Natural killer cell (primary cell): ENCODE results near the gene VEZT. TPM values are rescaled to one million over a fixed set of nuclear protein-coding genes. Genes with fewer than 3 reads are reported as not detected.

ENCODE experiments used
- ATAC-seq, 3 donors: fragments of 150-1000 bp in 2 of 3; fragments of 200-7000 bp in 1 of 3; cut with Tn5 transposase; 1 replicate in 1 of 3; 2 replicates in 2 of 3; pipeline ENCODE4 v1.10.0; 2021; ENCODE audit warnings: mild to moderate bottlenecking in 2 of 3, moderate library complexity in 2 of 3
- DNase-seq, 2 donors: peaks; one replicate each; pipeline versions ENCODE4 v3.0.0 to v3.0.0-alpha.2; 2013 to 2021; ENCODE audit warnings: mixed read lengths in 1 of 2
- H3K27ac ChIP-seq: one replicate; pipeline ENCODE4 v1.5.1; 2013; ENCODE audit warnings: mild to moderate bottlenecking, low read length
- H3K27me3 ChIP-seq: one replicate; pipeline ENCODE4 v1.6.1; 2013; ENCODE audit warnings: low read length; ENCODE audit not compliant: control insufficient read depth, insufficient read depth
- H3K36me3 ChIP-seq: one replicate; pipeline ENCODE4 v1.6.1; 2013; ENCODE audit warnings: low read length; ENCODE audit not compliant: control insufficient read depth, insufficient read depth
- H3K4me1 ChIP-seq: one replicate; pipeline ENCODE4 v1.6.1; 2013; ENCODE audit warnings: low read length; ENCODE audit not compliant: control insufficient read depth, insufficient read depth
- H3K4me3 ChIP-seq: one replicate; pipeline ENCODE4 v1.5.1; 2013; ENCODE audit warnings: low read length
- H3K9me3 ChIP-seq: one replicate; pipeline ENCODE4 v1.6.1; 2013; ENCODE audit warnings: low read length; ENCODE audit not compliant: control insufficient read depth, insufficient read depth
- H3K27ac Mint-ChIP-seq, 2 donors: one replicate each; pipeline ENCODE4 v1.8.0; 2022; ENCODE audit warnings: mild to moderate bottlenecking in 2 of 2, mixed read lengths in 2 of 2, moderate library complexity in 1 of 2
- H3K27me3 Mint-ChIP-seq, 2 donors: one replicate each; pipeline ENCODE4 v1.8.0; 2022; ENCODE audit warnings: low read depth in 2 of 2, mixed read lengths in 2 of 2
- H3K36me3 Mint-ChIP-seq: one replicate; pipeline ENCODE4 v1.8.0; 2022; ENCODE audit warnings: mixed read lengths
- H3K4me1 Mint-ChIP-seq, 2 donors: one replicate each; pipeline ENCODE4 v1.8.0; 2022; ENCODE audit warnings: mixed read lengths in 2 of 2
- H3K4me3 Mint-ChIP-seq: one replicate; pipeline ENCODE4 v1.8.0; 2022; ENCODE audit warnings: mild to moderate bottlenecking, moderate library complexity, mixed read lengths
- H3K9me3 Mint-ChIP-seq, 2 donors: one replicate each; pipeline ENCODE4 v1.8.0; 2022; ENCODE audit warnings: mixed read lengths in 2 of 2
- whole genome bisulfite sequencing: methylation state at CpG from one replicate; pipeline ENCODE4 v1.1.7; 2013; ENCODE audit warnings: missing lambda C conversion rate; ENCODE audit not compliant: insufficient coverage; 5-methylcytosine and 5-hydroxymethylcytosine counted together
- intact Hi-C: fragments of 100-400 bp; cut with micrococcal nuclease; formaldehyde crosslinking; loops from one replicate; pipeline ENCODE4 v1.14.2; 2022
- total RNA-seq, 4 donors: library from RNA; stranded (reverse); fragments of 120-200 nt in 1 of 4; gene quantifications; one replicate each; pipeline versions ENCODE4 v1.2.3 to v1.2.4, GENCODE V29; 2013 to 2022
- TF ChIP-seq, protein P1 (sequence below): fragments of 200-600 bp; IDR thresholded peaks from one replicate; pipeline ENCODE4 v1.8.0; 2022; ENCODE audit warnings: antibody characterized with exemption

VEZT gene
- total RNA-seq, 3 donors from 2014 or later (not counting 1 experiment from before 2014, with no cell fraction given): 32.7 to 37.0 (median 35.1) TPM

DNA sequence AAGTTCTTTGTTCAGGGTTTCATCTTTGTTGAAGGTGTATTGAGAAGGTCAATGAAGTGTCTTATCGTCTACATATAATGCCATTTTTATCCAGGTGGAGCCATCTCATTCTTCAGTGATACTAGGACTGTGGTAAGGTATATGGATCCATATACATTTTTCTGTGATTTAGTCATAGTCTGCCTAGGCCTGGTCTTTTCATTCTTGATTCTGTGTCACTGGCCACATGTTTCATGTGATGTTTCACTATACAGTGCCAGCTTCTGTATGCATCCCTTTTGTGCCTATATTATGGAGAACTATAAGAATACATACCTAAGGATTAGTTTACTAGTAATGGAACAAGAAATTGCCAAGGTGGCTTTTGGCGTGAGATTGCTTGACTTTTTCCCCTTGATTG, 40.5 kb downstream of the VEZT start:
- no peaks in the 10 kb centered on the region for H3K9me3 Mint-ChIP-seq
- H3K27ac Mint-ChIP-seq: no peak overlapping the region
- Histone ChIP-seq H3K9me3 (no peaks in the 10 kb centered on the region), H3K27me3 (no peaks in the 10 kb centered on the region), H3K4me1 (no peaks in the 10 kb centered on the region), H3K36me3 (peaks cover 45% of the 10 kb centered on the region), H3K4me3 (no peak overlapping the region), H3K27ac (no peak overlapping the region)
- intact Hi-C loops: no loop called here
- H3K4me3 Mint-ChIP-seq: no peak overlapping the region
- DNase-seq (no peak), ATAC-seq (no peak)
- no peaks in the 10 kb centered on the region for H3K27me3 Mint-ChIP-seq
- 100% methylated on average over 1 of the region's 2 CpGs for WGBS
- TF ChIP-seq, protein P1, sequence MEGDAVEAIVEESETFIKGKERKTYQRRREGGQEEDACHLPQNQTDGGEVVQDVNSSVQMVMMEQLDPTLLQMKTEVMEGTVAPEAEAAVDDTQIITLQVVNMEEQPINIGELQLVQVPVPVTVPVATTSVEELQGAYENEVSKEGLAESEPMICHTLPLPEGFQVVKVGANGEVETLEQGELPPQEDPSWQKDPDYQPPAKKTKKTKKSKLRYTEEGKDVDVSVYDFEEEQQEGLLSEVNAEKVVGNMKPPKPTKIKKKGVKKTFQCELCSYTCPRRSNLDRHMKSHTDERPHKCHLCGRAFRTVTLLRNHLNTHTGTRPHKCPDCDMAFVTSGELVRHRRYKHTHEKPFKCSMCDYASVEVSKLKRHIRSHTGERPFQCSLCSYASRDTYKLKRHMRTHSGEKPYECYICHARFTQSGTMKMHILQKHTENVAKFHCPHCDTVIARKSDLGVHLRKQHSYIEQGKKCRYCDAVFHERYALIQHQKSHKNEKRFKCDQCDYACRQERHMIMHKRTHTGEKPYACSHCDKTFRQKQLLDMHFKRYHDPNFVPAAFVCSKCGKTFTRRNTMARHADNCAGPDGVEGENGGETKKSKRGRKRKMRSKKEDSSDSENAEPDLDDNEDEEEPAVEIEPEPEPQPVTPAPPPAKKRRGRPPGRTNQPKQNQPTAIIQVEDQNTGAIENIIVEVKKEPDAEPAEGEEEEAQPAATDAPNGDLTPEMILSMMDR: no peak
- peaks cover 27% of the 10 kb centered on the region for H3K36me3 Mint-ChIP-seq
- peaks cover 0 to 4% of the 10 kb centered on the region in 2 donors for H3K4me1 Mint-ChIP-seq

DNA sequence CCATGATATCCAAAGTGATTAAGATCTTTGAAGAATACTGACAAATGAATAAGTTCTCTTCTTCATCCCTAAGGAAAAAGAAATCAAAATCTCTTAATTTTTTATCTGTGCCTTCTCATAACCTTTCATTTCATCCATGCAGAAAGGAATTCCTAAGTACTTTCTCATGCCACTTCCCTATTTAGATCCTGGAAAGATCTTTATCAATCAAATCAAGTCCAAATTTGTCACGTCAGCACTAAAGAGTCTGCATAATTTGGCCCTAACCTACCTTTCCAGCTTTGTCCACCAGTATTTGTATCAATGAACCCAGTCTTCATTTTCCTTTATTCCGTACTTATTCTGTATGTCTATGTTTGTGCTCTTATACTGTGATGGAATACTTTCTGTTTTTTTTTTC, 41.2 kb downstream of the VEZT start:
- intact Hi-C loops: no loop called here
- WGBS: 92% methylated on average over 1 of the region's 2 CpGs
- H3K27me3 ChIP-seq: no peaks in the 10 kb centered on the region
- TF ChIP-seq, protein P1: no peak
- peaks cover 46% of the 10 kb centered on the region for H3K36me3 ChIP-seq
- Mint-ChIP-seq H3K4me1 (peaks cover 0 to 4% of the 10 kb centered on the region in 2 donors), H3K4me3 (no peak overlapping the region), H3K27ac (no peak overlapping the region), H3K27me3 (no peaks in the 10 kb centered on the region), H3K9me3 (no peaks in the 10 kb centered on the region), H3K36me3 (peaks cover 27% of the 10 kb centered on the region)
- no peak overlapping the region for H3K4me3 ChIP-seq
- DNase-seq (no peak), ATAC-seq (no peak)
- no peaks in the 10 kb centered on the region for H3K4me1 ChIP-seq
- H3K27ac ChIP-seq: no peak overlapping the region
- H3K9me3 ChIP-seq: no peaks in the 10 kb centered on the region

DNA sequence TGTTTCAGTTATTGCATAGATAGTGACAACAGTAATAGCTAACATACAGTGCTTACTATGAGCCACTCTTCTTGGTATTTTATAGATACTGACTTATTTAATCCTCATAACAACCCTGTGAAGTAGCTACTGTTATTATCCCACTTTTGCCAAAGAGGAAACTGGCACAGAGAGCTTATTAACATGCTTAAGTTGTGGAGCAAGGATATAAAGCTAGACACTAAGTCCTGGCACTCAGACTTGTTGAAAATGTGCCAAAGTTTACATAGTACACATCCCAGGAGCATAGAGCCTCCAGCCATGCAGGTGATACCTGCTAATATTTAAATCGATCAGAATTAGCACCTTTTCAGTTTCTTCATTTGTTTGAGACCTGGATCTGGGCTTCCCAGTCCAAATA, 41.8 kb downstream of the VEZT start:
- Mint-ChIP-seq H3K9me3 (no peaks in the 10 kb centered on the region), H3K27me3 (no peaks in the 10 kb centered on the region), H3K36me3 (peaks cover 27% of the 10 kb centered on the region), H3K4me3 (no peak overlapping the region), H3K27ac (no peak overlapping the region), H3K4me1 (peaks cover 0 to 4% of the 10 kb centered on the region in 2 donors)
- TF ChIP-seq, protein P1: no peak
- intact Hi-C loops: no loop called here
- no peak for ATAC-seq
- H3K27me3 ChIP-seq: no peaks in the 10 kb centered on the region
- peaks cover 49% of the 10 kb centered on the region for H3K36me3 ChIP-seq
- H3K4me1 ChIP-seq: no peaks in the 10 kb centered on the region
- H3K4me3 ChIP-seq: no peak overlapping the region
- no peak overlapping the region for H3K27ac ChIP-seq
- H3K9me3 ChIP-seq: no peaks in the 10 kb centered on the region
- WGBS: 89% methylated on average over 1 of the region's 1 CpG
- no peak for DNase-seq

DNA sequence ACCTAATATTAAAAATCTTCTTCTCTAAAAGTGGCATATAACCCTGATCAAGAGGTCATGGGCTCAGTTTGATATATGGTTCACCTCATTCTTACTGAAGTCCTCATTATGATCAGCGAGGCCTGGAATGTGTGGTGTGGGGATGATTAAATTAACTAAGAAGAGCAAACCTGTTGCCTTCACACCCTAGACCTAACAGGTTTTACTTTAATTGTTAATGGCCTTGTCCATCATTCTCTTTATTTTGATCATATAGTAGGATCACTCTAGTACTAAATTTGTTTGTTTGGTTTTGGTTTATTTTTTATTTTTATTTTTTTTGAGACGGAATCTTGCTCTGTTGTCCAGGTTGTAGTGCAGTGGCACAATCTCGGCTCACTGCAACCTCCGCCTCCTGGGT, 43.5 kb downstream of the VEZT start:
- peaks cover 9% of the 10 kb centered on the region for H3K36me3 Mint-ChIP-seq
- no peaks in the 10 kb centered on the region for H3K4me1 Mint-ChIP-seq
- no peak overlapping the region for H3K4me3 Mint-ChIP-seq
- peaks cover 36% of the 10 kb centered on the region for H3K36me3 ChIP-seq
- TF ChIP-seq, protein P1: no peak
- no peak for ATAC-seq
- H3K4me3 ChIP-seq: no peak overlapping the region
- intact Hi-C loops: no loop called here
- H3K27ac ChIP-seq: no peak overlapping the region
- H3K9me3 ChIP-seq: no peaks in the 10 kb centered on the region
- H3K9me3 Mint-ChIP-seq: no peaks in the 10 kb centered on the region
- 98% methylated on average over 3 of the region's 4 CpGs for WGBS
- H3K4me1 ChIP-seq: no peaks in the 10 kb centered on the region
- H3K27me3 Mint-ChIP-seq: no peaks in the 10 kb centered on the region
- H3K27ac Mint-ChIP-seq: no peak overlapping the region
- no peaks in the 10 kb centered on the region for H3K27me3 ChIP-seq
- DNase-seq: no peak
